Coronary artery (tissue), 2 donors: ENCODE measurements around the gene DNTT.

Experiments used
- DNase-seq: peaks from one replicate; pipeline ENCODE4 v3.0.0-alpha.2; 2017; ENCODE audit warnings: low spot score
- H3K27ac ChIP-seq, 2 donors: fragments of 200-600 bp; sonication (generic); one replicate each; pipeline ENCODE4 v1.5.1; 2016 to 2019
- H3K4me3 ChIP-seq: fragments of 200-600 bp; sonication (generic); 2 replicates; pipeline ENCODE4 v1.5.1; 2016; ENCODE audit warnings: mild to moderate bottlenecking, moderate library complexity
- TF ChIP-seq, protein P1 (sequence below): fragments of 200-600 bp; sonication (generic); IDR thresholded peaks from one replicate; pipeline ENCODE4 v1.5.1; 2019; ENCODE audit warnings: antibody characterized with exemption

DNTT gene

GRCh38 chr10:96261930-96262329, 42.3 kb upstream of the DNTT start:
- TF ChIP-seq, protein P1, sequence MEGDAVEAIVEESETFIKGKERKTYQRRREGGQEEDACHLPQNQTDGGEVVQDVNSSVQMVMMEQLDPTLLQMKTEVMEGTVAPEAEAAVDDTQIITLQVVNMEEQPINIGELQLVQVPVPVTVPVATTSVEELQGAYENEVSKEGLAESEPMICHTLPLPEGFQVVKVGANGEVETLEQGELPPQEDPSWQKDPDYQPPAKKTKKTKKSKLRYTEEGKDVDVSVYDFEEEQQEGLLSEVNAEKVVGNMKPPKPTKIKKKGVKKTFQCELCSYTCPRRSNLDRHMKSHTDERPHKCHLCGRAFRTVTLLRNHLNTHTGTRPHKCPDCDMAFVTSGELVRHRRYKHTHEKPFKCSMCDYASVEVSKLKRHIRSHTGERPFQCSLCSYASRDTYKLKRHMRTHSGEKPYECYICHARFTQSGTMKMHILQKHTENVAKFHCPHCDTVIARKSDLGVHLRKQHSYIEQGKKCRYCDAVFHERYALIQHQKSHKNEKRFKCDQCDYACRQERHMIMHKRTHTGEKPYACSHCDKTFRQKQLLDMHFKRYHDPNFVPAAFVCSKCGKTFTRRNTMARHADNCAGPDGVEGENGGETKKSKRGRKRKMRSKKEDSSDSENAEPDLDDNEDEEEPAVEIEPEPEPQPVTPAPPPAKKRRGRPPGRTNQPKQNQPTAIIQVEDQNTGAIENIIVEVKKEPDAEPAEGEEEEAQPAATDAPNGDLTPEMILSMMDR, result no peak
- no peak for DNase-seq
- no peak overlapping the region for H3K27ac ChIP-seq
- no peak overlapping the region for H3K4me3 ChIP-seq

DNA sequence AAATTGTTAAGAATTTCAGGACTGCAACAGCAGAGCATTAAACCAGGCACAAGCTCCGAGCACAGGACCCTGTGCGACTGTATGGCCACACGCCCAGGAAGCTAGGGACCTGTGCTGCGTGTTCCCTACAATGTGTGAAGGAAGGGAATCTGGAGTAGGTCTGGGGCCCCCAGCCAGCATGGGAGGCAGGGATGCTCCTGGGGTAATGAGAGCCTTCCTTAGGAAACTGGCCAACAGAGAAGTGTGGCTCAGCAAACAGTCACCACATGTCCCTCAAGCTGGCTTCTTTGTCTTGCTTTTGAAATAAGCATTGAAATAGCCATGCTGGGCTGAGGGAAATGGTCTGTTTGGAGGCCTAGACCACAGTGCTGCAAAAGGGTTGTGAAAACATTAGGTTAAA, 41.1 kb upstream of the DNTT start:
- Histone ChIP-seq H3K4me3 (no peak overlapping the region), H3K27ac (no peak overlapping the region)
- no peak for DNase-seq
- TF ChIP-seq, protein P1, result no peak

DNA sequence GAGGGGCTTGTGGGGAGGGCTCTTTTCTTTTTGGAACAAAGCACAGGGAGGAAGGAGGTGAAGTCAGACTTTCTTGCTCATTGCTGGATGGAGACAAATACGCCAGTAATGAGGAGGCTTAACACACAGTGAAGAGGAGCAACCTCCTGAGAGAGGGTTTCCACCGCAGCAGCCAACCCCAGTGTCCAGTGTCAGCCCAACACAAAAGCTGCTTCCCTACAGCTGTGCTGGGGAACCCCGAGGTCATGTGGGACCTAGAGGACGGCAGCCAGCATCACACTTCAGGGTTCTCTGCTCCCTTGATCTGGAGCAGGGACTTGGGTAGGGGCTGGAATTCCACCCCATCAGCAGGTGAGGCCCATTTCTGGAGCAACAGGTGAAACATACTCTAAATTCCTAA, 40.6 kb upstream of the DNTT start:
- Histone ChIP-seq H3K4me3 (no peak overlapping the region), H3K27ac (no peak overlapping the region)
- DNase-seq, result no peak
- TF ChIP-seq, protein P1, result no peak

GRCh38 chr10:96264938-96265337, 39.3 kb upstream of the DNTT start:
- Histone ChIP-seq H3K27ac (no peak overlapping the region), H3K4me3 (no peak overlapping the region)
- no peak for DNase-seq
- TF ChIP-seq, protein P1, result no peak

DNA sequence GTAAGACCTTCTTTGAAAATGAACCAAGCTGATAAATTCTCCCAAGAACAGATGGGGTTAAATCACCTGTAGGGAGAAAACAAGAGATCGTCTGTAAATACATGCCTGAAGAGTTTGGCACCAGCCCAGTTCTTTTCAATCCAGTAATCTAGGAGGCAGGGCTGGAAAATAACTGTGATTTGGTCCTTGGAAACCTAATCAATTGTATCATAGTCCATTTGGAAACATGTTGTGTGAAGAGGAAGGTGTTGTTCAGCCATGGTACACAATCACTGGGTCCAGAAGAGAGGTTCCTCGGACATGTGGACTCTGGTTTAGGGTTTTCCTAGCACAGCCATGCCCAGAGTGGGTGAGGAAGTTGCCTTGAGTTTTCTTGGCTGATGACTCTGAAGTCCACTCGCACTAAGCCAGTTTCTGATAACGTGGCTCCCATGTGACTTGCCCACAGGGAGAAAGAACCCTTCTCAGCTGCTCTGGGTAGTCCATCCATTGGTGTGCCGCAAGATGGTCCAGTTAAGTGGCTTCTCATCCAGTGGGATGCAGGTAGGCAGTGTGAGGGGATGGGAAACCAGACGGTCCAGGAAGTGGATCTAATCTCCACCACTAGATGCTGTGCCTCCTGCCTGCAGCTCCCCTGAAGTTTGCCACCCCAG, 38.0 kb upstream of the DNTT start:
- TF ChIP-seq, protein P1, result no peak
- DNase-seq, result no peak
- Histone ChIP-seq H3K4me3 (no peak overlapping the region), H3K27ac (no peak overlapping the region)

- no peak overlapping the region for H3K4me3 ChIP-seq
- DNase-seq, result no peak
- no peak overlapping the region for H3K27ac ChIP-seq
- TF ChIP-seq, protein P1, result no peak
Observed at GRCh38 chr10:96267234-96267705, 37.0 kb upstream of the DNTT start.

DNA sequence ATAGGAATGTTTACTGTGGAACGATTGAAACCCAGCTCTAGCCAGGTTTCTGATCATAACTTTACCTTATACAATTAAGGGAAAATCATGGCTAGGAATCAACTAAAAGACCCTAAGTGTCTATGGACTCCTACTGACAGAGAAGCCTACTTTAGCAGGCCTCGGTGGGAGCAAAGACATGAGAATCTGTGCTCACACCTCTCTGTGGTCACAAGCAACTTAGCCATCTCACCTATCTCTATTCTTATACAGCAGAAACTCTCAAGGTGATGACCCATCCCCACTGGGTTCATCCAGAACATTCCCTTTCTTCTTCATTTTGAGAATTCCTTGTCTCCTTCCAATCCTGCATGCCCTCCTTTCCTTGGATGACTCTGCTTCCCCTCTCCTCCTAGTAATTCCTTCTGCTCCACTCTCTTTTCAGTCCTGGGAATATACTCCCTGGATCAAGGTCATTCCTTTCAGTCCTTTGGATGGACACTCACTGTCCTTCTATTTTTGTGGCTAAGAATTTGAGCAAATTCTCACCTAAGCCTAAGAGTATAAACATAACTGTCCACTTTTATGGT, 35.8 kb upstream of the DNTT start:
- DNase-seq, result no peak

More for the DNA sequence above, 35.8 kb upstream of the DNTT start:
- TF ChIP-seq, protein P1, result no peak
- H3K27ac ChIP-seq, result no peak overlapping the region
- no peak overlapping the region for H3K4me3 ChIP-seq
